ENCODE measurements around the gene TNIP1.

DNA sequence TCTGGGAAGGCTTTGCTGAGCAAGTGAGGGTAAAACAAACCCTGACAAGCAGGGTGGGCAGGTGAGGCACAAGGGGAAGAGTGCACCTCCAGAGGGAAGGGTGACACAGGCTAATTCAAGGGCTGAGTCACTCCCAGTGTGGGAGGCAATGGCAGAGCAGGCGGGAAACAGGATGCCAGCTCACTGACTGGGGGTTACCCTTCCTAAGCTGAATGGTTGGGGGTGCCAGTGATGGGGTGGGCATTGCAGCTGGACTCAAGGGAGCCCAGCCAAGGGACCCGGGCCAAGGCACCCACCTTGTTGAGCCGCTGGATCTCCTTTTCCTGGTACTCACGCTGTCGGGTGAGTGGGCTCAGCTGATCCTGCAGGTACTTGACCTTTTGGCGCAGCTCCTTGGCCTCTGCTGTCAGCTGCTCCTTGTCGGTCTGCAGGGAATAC is 42.0 kb downstream of the TNIP1 start:
- TF ChIP-seq SUZ12 (IDR thresholded peaks at IDR 0.05; ENCODE audit: extremely low read depth, insufficient read depth, insufficient read length) (no peak), YY1 (IDR thresholded peaks at IDR 0.05; ENCODE audit: insufficient read depth, insufficient read length) (no peak)
